GM18858 (cell line): Measurements from ENCODE around the gene SPP2.

ENCODE experiments used
- ATAC-seq: cut with Tn5 transposase; IDR thresholded peaks from one replicate; pipeline ENCODE4 v1.9.1; 2021; ENCODE audit not compliant: unreplicated experiment

SPP2 gene

DNA sequence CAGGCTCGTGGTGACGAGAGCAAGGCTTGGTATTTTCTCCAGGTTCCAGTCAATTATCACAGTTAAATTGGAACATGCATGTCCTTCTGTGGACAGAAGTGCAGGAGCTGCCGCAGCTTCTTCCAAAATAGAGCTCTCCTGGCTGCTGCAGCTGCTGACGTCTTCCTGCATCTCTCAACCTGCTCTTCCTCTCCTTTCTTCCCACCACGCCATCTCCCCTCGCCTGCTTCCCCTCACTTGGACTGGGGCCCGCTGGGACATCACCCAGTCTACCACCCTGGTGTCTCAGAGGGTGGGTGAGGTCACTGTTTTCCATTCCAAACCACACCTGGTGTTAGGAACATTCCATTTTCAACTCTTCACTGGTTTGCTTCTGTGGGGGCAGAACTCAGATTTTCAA, 41.4 kb downstream of the SPP2 start:
- ATAC-seq, result no peak

DNA sequence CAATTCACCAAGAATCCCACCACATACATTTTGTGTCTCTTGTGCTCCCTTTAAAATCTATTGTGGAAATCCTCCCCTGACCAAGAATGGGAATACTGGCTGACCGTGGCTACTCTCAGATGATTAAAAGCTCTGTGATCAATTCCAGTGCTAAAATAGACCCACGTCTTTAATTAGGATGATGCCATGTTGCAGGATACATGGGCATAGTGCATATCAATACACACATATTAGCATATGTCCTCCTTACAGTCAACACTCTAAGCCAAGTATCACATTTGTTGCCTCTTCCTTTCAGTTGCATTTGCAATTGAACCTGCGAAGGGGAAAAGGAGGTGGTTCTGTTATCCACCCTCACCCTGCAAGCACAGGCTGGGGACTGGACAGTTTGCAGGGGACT, 41.8 kb downstream of the SPP2 start:
- ATAC-seq, result no peak

DNA sequence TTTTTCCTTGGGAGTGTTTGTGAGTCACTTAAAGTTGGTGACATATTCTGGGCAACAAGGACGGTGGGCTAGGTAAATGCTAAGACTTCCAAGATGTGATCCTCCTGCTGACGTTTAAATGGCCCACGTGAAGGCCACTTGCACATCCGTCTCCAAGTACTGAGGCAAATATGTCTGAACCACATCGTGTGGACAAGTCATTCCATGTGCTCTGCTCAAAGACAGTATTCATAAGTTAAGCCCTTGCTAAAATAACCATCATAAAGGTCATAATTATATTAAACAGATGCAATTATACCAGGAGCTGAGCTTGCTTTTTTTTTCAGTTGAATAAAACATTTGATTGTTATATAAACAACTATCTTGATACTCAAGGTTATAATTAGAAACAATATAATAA, 44.8 kb downstream of the SPP2 start:
- no peak for ATAC-seq

DNA sequence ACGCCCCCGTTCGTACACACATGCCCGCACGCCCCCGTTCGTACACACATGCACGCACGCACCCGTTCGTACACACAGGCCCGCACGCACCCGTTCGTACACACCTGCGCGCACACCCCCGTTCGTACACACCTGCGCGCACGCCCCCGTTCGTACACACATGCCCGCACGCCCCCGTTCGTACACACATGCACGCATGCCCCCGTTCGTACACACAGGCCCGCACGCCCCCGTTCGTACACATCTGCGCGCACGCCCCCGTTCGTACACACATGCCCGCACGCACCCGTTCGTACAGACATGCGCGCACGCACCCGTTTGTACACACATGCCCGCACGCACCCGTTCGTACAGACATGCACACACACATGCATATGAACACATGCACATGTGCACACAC, 45.7 kb downstream of the SPP2 start:
- ATAC-seq, result no peak

DNA sequence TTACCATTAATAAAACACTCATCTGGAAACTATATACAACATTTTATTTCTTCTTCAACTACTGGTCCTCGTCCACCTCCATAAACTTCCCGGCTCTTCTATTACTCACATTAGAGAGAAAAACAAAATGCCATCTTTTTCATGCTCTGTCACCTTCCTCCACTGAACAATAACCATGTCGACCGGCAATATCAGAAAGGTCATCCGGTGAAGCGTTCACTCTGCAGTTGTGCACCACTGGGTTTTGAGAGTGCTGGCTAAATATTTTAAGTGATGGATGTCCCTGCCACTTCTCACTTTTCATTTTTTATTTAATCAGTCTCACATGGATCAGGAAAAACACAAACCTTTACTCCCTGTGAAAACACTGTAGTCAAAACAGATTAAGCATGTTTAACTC, 48.2 kb downstream of the SPP2 start:
- ATAC-seq, result no peak

DNA sequence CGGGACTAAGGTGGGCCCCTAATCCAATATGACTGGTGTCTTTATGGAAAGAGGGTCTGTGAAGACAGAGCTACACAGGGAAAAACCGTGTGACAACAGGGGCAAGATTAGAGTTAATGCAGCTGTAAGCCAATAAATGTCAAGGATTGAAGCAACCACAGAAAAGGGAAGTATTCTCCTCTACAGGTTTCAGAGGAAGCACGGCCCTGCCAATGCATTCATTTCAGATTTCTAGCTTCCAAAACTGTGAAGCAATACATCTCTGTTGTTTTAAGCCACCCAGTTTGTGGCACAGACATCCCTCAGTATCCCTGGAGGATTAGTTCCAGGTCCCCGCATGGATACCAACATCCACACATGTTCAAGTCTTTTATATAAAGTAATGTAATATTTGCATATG, 48.8 kb downstream of the SPP2 start:
- no peak for ATAC-seq

DNA sequence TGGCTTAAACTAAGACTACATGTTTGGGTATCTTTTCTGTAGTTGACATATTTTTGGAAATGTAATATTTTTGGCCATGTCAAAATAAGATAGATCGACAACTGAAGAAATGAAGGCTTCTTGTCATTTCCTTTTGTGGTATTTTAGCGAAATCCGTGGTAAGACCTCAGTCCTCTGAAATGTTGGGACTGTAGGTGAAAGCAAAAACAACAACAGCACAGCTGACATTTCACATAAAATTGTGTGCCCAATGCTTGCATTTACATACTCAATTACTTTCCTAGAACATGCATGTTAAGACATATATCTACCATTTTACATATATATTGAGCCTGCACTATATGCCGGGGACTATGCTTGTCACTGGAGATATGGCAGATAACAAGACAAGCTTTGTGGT, 50.2 kb downstream of the SPP2 start:
- ATAC-seq, result no peak

DNA sequence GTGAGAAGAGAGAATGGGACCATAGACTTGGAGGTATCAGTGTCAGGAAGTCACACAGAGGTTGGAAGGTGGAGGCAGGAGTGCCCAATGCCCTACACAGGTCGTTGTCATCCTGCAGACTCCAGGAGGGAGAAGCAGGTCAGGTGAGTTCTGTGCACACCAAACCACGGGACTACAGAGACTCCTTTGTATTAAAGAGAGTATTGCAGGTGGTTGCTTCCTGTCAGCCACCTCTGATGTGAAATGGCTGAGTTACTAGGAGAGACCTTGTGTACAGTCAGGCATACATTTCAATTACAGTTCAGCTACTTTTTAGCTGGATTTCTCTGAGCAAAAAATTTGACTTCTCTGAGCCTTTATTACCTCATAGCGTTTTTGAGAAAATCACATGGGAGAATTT, 51.6 kb downstream of the SPP2 start:
- ATAC-seq, result no peak

DNA sequence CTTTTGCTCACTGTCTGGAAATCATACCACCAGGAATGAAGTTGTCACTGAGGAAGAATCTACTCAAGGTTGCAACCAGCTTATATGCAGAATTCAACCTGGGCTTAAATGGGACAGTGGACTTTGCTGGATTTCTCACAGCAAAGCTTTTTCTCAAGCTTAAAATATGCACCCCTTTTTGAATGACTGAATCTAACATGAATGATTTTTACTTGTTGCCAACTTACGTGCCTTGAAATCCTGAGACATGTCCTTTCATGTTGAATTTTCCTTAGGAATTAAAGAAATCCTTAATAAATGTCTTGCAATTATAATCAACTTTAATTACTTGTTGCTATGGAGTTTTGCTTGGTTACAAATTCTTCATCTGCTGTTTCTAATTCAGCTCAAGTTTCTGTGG, 57.4 kb downstream of the SPP2 start:
- no peak for ATAC-seq

DNA sequence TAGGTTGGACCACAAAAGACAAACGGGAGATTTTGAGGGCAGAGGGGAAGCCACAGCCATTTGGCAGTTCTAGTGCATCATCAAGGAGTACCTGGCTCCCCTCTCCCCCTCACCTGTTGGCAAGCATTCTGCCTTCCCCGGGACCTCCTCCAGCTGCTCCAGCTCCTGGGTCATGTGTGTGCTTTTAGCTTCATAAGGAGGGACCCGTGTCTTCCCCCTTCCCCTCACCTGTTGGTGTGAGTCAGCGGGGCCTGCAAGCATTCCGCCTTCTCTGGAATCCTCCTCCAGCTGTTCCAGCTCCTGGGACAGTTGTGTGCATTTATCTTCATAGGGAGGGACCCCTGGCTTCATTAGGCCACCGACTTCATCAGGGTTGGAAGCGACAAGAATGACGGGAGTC, 58.8 kb downstream of the SPP2 start:
- no peak for ATAC-seq

DNA sequence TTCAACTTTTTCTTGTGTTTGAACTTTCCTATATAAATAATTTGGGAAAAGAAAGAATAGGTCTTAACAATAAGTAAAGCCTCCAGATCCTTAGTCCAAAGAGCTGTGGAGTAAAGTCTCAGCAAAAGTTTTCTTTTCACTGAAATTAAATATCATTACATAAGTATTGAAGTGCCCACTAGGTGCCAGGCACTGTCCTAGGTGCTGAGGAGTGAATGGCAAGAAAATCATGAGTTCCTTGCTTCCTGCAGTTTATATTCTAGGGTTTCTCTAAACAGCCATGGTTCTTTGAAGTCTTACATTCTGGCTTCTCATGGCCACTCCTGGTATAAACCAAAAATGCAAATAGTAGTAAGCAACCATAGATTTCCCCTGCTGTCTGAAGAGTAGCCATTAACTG, 59.7 kb downstream of the SPP2 start:
- no peak for ATAC-seq

DNA sequence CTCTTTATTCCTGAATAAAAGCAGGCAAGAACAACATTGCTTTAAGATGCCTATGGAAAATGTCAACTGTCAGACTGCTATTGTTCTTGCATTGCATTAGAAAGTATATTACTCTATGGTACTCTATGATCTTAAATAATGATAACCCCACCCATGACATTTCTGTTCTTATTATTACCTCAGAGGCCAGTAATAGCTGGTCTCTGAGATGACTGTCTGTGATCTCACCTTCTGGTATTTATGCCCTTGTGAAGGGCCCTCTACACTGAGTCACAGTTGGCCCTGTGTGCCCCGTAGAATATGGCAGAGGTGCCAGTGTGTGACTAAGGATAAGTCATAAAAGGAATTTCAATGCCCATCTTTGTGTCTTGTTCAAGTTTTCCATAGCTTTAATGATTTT, 61.0 kb downstream of the SPP2 start:
- ATAC-seq, result no peak

DNA sequence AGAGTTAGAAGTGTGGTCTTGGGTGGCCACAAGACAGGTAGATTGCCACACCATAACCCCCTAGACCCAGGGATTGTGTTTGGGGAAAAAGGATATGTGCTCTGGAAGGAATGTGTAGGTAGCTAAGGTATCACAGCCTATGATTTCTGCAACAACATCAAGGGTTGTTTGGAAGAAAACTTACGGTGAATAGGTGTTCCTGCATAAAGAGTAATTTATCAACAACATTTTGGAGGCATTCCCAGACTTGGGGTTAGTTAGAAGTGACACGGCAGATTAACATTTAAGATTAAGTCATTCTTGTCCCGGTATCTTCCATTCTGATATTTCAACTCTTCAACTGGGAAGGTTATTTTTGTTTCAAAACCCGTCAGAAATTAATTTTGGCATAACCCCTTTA, 65.5 kb downstream of the SPP2 start:
- no peak for ATAC-seq

DNA sequence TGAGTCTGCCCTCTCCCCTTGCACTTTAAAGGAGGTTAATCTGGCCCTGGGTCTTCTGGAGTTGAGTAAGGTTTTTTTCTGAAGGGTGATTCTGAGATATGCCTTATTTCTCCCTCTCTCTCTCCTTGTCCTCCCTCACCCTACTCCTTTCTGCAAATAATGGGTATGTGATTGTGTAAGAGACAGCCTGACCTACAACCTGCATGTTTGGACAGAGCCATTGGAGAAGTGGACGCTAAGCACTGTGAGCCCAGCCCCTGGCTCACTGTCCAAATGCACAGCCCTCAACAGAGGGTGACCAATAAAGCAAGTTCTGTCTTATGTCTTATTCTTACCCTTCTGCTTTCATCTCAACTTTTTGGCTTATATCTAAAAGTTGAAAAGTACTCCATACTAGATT, 71.5 kb downstream of the SPP2 start:
- ATAC-seq, result no peak

DNA sequence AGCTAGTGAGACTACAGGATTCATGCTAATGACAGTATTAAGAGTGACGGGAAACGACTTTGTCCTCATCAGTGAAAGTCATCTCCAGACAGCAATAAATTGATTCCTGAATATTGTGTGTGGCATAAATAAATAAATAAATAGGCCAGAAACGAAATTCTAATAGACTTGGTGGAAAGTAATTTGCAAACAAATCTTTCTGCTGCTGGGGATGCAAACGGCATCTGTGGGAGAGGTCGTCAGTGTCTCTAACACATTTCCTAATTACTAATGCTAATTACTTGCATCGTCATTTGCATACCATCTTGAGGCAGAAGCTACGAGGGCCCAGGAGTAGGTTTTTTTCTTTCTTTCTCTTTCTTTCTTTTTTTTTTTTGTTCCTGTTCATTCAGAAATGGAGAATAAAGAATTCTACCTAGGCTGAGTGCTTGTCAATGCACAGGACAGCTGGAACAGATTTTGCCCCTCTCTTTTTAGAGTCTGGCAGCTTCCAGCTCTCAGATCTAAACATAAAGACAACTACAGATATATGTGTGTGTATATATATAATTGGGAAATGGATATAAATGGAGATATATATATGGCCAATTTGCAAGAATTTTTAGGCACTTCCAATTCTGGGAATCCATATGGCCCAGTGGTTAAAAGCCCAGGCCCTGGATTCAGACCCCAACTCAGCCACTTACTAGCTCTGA, 75.1 kb downstream of the SPP2 start:
- ATAC-seq, result no peak

DNA sequence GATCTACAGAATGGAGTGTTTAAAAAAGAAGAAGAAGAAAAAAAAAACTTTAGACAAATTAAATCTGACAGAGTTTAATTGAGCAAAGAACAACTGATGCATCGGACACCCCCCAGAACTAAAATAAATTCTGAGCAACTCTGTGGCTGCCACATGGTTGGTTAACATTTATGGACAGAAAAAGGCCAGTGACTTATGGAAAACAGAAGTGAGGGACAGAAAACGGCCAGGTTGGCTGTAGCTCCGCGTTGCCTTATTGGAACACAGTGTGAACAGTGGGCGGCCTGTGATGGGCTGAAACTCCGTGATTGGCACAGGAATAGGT, 75.6 kb downstream of the SPP2 start:
- no peak for ATAC-seq
